HG03469 (cell line): Measurements from ENCODE around the gene VASP.

ENCODE experiments used
- ATAC-seq: cut with Tn5 transposase; IDR thresholded peaks from one replicate; pipeline ENCODE4 v1.9.1; 2021; ENCODE audit warnings: mild to moderate bottlenecking, moderate library complexity, moderate number of reproducible peaks; ENCODE audit not compliant: unreplicated experiment

The VASP gene

GRCh38 chr19:45473682-45474605 is 33.3 kb upstream of the VASP start:
- no peak for ATAC-seq

GRCh38 chr19:45474606-45475521 is 32.4 kb upstream of the VASP start:
- no peak for ATAC-seq

DNA sequence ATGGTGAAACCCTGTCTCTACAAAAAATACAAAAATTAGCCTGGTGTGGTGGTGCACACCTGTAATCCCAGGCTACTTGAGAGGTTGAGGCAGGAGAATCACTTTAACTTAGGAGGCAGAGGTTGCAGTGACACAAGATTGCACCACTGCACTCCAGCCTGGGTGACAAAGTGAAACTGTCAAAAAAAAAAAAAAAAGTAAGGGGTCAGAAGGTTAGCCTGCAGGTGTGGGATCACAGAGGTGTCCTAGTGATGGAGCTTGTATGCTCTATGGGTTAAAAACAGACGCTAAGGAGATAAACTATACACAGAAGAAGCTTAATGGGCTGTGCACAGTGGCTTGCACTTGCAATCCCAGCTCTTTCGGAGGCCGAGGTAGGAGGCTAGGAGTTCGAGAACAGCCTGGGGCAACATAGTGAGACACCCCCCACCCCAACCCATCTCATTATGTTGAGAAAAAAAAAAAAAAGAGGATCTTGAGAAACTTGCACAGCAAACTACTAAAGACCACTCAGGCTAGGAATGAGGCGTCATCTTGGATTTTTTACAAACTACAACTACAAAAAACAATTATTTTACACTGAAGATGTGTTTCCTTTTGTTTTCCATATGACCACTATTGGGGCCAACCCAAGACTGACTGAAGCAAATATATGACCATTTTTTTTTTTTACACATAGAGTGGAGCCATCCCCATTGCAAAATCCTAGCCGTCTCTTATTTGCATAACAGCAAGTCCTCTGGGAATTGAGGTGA is 31.6 kb upstream of the VASP start:
- no peak for ATAC-seq

DNA sequence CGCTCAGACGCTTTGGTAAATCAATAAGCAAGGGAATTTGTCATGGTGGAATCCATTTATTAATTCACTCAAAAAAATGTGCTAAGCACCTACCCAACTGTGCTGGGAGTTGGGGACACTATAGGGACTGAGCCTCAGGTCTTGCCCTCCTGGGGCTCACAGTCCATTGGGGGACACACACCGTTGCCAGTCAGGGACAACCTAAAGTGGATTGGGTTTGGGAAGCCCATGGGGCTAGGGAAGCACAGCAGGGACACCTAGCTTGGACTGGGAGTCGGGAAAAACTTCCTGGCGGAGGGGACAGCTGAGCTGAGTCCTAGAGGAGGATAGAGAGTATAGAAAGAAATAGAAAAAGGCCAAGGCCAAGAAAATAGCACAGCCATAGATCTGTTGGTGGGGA is 31.0 kb upstream of the VASP start:
- ATAC-seq = no peak

GRCh38 chr19:45477186-45477585 is 30.1 kb upstream of the VASP start:
- no peak for ATAC-seq

- ATAC-seq = no peak
These were observed 29.4 kb upstream of the VASP start for GRCh38 chr19:45477713-45478453.

DNA sequence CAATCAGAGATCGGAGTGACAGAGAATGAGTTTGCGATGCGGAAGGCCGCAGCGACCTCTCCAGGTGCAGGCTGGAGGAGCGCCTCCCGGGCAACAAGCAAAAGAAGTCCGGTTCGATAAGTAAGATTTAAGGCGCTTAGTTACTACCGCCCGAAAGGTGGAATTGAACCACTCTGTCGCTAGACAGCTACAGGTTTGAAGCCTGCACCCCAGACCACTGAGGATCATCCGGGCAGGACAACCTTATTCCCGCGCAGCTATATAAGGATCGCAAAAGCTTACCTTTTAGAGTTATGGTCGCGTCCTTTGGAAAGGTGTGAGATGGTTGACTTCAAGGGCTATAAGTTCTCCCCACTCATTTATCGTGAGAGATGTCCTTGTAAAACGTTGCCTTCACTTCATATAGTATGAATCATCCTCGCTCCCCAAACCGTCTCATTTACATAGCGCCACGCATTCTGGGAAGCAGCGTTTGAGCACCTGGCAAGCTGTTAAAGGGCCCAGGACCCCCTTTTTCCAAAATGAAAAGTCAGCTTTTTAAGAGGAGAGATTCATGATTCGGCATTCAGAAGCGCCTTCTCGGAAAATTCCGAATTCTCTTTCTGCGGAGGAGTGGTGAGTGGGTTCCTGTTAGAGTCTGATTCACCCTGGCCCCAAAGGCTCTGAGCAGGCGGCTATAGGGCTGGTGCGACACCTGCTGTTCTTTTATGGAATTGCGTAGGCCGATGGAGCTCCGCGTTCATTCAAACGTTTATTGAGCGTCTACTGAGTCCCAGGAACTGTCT is 28.6 kb upstream of the VASP start:
- ATAC-seq = peak; percentile 47

GRCh38 chr19:45483033-45483432 is 24.2 kb upstream of the VASP start:
- ATAC-seq = no peak

DNA sequence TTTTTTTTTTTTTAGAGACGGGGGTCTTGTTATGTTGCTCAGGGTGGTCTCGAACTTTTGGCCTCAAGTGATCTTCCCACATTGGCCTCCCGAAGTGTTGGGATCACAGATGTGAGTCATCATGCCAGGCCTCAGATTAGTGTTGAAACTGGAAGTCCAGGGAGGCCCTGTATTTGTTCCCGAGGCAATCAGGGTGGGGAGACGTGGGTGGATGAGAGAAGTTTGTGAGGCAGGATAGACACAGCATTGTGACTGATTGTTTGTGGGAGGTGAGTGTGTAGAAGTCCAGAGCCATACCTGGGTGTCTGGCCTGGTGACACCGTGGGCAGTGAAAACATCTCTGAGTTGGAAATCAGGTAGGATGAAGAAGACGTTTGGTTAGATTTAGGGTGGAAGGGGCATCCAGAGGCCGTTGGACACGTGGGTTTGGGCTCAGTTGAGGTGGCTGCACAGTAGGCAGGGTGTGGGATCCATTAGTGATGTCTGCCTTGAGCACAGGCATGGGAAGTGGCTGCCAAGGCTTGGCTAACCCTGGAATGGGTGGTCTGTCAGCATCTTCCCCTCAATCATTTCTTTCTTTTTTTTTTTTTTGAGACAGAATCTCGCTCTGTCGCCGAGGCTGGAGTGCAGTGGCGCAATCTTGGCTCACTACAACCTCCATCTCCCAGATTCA is 22.9 kb upstream of the VASP start:
- no peak for ATAC-seq

- ATAC-seq = peak; percentile 88
These were observed 21.8 kb upstream of the VASP start for GRCh38 chr19:45485305-45486077.

DNA sequence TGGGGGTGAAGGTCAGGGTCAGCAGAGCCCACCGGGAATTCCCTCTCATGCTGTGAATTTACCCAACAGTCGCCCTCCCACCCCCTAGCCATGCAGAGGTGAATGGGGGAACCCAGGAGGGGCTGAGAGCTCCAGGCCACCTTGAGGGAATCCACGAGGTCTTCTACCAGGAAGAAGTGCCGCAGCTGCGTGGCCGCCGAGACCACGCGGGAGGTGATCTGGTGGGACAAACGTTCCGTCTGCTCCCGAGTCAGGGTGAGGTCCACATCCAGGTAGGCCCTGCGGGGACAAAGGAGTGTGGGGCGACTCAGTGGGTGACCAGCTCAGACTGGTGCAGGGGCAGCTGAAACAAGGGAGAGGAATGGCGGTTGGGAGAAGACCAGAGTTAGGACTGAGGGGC is 18.6 kb upstream of the VASP start:
- ATAC-seq = no peak

- no peak for ATAC-seq
These were observed 17.9 kb upstream of the VASP start for GRCh38 chr19:45489216-45489855.

GRCh38 chr19:45492137-45492626 is 15.1 kb upstream of the VASP start:
- ATAC-seq = no peak

DNA sequence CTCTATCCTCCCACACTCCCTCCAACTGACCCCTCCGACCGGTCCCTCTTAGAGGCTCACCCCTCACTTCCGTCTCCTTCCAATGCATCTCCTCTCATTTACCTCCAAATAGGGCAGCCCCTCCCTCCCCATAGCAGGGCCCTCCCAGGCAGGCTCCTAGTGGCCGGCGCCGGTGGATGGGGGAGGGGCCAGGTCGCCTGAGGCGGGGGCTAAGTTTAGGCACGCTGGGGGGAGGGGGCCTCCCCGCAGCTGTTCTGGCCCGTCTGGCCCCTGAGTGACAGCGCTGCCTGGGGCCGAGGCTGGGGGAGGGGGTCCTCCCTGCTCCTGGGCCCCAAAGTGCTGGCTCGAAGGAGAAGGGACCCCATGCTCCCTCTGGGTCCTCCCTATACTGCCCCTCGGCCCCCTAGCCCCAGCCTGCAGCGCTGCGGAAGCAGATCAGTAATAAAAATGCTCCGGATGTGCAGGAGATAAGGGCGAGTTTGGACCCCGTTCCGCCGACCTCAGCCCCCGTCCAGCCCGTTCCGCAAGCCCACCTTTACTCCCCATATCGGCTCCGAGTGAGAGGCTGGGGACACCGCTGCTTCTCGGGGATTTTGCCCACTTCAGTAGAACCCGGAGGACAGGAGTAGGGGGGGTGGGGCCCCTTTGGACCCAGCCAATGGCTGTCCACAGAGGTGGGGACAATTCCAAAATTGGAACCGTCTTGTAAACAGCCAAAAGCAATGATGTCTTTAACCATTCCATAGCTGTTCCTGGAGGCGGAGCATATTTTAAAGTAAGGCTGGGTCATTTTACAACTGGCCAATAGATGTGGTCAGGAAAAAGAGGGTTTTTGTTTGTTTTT is 14.4 kb upstream of the VASP start:
- ATAC-seq = no peak

GRCh38 chr19:45494261-45494916 is 12.9 kb upstream of the VASP start:
- no peak for ATAC-seq

GRCh38 chr19:45495178-45495577 is 12.1 kb upstream of the VASP start:
- no peak for ATAC-seq
